Measurements from ENCODE around the gene NCEH1.

Gene NCEH1

DNA sequence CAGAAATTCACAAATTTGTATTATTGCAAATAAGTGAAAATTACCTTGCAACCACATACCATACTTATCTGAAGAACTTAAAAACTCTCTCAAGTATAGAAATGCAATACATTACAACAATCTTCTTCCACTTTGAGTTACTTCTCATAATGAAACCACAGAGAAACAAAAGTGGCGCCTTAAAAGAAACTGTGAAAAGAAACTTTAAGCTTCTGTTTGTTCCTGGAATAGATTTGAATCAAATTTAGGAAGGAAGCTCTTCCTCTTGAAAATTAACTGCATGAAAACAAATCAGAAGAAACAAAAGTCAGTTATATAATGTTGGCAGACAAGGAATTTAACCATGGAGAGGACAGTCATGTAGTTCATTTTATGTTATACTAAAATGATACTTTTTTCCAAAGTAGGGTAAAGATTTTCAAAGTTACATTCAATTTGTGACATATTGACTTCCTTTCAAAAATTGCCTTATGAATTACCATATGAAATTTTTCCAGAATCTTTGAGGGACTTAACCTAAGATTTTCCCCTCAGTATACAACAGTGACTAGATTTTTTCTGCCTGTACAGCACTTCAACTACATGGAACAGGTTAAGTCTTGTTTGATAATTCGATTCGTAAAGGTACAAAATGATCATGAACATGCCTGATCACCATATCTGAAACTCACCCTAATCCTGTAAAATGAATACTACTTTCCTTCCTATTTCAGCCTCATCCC lies 130.0 kb downstream of the NCEH1 start:
- no peak overlapping the region for H3K27ac ChIP-seq (ENCODE audit: low read depth, low read length)
- TF ChIP-seq, protein P1, sequence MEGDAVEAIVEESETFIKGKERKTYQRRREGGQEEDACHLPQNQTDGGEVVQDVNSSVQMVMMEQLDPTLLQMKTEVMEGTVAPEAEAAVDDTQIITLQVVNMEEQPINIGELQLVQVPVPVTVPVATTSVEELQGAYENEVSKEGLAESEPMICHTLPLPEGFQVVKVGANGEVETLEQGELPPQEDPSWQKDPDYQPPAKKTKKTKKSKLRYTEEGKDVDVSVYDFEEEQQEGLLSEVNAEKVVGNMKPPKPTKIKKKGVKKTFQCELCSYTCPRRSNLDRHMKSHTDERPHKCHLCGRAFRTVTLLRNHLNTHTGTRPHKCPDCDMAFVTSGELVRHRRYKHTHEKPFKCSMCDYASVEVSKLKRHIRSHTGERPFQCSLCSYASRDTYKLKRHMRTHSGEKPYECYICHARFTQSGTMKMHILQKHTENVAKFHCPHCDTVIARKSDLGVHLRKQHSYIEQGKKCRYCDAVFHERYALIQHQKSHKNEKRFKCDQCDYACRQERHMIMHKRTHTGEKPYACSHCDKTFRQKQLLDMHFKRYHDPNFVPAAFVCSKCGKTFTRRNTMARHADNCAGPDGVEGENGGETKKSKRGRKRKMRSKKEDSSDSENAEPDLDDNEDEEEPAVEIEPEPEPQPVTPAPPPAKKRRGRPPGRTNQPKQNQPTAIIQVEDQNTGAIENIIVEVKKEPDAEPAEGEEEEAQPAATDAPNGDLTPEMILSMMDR (IDR thresholded peaks at IDR 0.05; ENCODE audit: low read depth, low read length, poor library complexity, severe bottlenecking), result no peak
- TF ChIP-seq EZH2phosphoT487 (IDR thresholded peaks at IDR 0.05; ENCODE audit: borderline replicate concordance, low read length), result no peak
- H3K4me3 ChIP-seq (ENCODE audit: low read length), result no peak overlapping the region
- H3K4me1 ChIP-seq (ENCODE audit: control insufficient read depth, low read length), result no peaks in the 10 kb centered on the region
- no peak overlapping the region for H3K4me2 ChIP-seq (ENCODE audit: low read length)
- H3K36me3 ChIP-seq (ENCODE audit: control insufficient read depth, low read length), result no peaks in the 10 kb centered on the region
- H3F3A ChIP-seq (ENCODE audit: control insufficient read depth, insufficient read depth), result no peaks in the 10 kb centered on the region
- no peaks in the 10 kb centered on the region for H3K27me3 ChIP-seq (ENCODE audit: control insufficient read depth, low read length)
- no peaks in the 10 kb centered on the region for H3K79me2 ChIP-seq (ENCODE audit: control insufficient read depth, low read length)
- H3K9me3 ChIP-seq (ENCODE audit: control insufficient read depth, insufficient read depth, low read length), result no peaks in the 10 kb centered on the region
- no peaks in the 10 kb centered on the region for H3K9me2 ChIP-seq (replicated peaks; ENCODE audit: control insufficient read depth, low read length)
- no peaks in the 10 kb centered on the region for H4K20me1 ChIP-seq (ENCODE audit: control insufficient read depth, insufficient read depth, low read depth, low read length)

Measured in DOHH2 (cell line).